GM08714 (cell line): ENCODE results near the gene RPUSD3.

Experiments
- H3K4me3 ChIP-seq: fragments of 200-500 bp; sonication (Bioruptor generic); 2 replicates; pipeline ENCODE4 v1.5.1; 2014; ENCODE audit warnings: mild to moderate bottlenecking, low read length, inconsistent platforms
- ZNF274 ChIP-seq: IDR thresholded peaks from 2 replicates; pipeline ENCODE4 v1.6.1; 2012; ENCODE audit warnings: mild to moderate bottlenecking, low read depth, low read length

Gene RPUSD3

DNA sequence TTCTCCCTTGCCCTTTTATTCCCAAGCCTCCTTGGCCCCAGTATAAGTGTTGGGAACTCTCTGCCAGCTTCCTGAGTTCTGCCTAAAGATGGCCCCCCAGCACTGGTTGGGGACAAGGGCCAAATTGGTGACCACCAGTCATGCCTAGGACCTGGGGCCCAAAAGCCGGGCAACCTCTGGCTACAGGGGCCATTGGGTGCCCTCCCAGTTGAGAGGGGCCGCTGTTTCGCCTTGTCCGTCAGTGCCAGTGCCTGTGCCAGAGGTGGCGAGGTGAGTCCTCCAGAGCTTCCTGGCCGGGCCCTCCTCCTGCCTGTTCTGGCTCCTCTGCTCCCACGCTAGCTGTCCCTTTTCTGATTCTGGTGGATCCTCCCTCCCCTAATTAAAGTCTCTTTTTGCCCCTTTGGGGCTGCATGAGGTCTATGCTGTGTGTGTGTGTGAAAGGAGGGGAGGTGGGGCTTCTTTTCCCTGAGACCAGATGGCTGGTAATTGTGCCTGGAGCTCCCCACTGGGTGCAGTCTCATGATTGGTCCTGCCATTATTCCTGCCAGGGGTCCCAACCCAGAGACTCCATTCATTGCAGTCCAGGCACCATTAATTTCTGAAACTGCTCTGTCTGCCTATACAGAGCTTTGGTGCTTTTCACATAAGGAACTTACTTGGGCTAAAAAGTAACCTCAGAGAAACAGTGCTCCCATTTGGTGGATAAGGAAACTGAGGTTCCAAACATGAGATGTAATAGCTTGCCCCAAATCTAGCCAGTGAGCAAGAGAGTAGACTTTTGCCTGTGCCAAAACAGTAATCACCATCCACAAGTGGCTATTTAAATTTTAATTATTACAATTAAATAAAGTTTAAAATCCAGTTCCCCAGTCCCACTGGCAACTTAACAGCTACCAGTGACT, 36.9 kb downstream of the RPUSD3 start:
- H3K4me3 ChIP-seq = no peak overlapping the region
- no peak for TF ChIP-seq ZNF274

DNA sequence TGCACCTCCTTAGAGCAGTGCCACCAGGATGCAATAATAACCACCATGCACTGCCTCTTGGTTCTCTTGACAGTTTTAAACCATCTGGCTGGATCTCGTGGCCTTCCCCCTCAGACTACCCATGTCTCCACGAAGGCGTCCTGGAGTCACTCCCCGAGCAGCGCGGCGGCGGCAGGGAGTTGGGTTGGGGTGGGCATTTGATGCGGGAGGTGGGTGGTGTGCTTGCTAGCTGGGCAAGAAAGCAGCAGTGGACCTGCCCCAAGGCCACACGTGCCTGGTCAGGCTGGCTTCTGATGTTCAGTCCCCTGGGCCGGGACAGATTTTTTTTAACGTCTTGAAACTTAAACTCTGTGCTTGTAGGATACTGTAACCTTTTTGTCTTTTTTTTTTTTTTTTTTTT, 37.7 kb downstream of the RPUSD3 start:
- H3K4me3 ChIP-seq = no peak overlapping the region
- TF ChIP-seq ZNF274 = no peak

DNA sequence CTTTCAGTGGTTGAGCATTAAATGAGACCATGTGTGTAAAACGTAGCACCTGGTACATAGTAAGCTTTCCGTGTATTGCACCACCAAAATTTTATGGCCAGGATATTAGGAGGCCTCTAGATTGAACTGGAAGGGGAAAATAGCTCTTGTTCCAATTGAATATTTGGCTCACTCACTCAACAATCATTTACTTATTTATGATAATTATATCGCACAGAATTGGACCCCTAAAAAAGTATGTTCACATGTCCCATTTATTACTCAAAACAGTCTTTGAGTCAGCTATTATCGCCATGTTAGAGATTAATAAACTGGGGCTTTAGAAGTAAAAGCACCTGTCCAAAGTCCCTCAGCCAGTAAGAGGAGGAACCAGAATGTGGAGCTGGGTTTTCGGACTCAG, 38.8 kb downstream of the RPUSD3 start:
- H3K4me3 ChIP-seq = no peak overlapping the region
- no peak for TF ChIP-seq ZNF274

DNA sequence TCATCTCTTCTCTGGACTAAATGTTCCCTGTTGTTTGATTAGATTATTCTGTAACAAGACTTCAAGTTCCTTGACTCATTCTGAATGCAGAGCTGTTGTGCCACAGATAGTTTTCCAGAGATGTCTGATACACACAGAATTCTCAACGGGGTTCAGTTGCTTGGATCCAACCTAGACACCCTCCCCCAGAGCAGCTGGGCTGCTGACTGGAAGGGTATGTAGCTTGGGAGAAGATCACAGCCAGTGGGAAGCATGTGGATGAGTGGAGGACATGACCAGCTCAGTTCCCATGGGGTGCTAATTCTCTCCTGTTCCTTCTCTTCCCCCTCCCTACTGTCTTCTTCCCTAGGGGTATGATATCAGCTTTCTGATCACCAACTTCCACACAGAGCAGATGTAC, 40.3 kb downstream of the RPUSD3 start:
- no peak for TF ChIP-seq ZNF274
- H3K4me3 ChIP-seq = no peak overlapping the region

DNA sequence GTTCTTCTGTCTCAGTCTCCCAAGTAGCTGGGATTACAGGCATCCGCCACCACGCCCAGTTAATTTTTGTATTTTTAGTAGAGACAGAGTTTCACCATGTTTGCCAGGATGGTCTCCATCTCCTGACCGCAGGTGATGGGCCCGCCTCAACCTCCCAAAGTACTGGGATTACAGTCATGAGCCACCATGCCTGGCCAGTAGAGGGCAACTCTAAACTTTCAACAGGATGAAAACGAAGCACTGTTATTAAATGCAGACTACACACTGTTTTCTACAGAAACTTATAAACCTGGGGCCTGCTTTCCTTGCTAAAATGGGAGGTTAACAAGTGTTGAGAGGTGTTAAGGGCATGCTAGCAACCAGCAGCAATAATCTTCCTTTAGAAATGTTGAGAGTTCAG, 43.3 kb downstream of the RPUSD3 start:
- TF ChIP-seq ZNF274 = no peak
- no peak overlapping the region for H3K4me3 ChIP-seq

DNA sequence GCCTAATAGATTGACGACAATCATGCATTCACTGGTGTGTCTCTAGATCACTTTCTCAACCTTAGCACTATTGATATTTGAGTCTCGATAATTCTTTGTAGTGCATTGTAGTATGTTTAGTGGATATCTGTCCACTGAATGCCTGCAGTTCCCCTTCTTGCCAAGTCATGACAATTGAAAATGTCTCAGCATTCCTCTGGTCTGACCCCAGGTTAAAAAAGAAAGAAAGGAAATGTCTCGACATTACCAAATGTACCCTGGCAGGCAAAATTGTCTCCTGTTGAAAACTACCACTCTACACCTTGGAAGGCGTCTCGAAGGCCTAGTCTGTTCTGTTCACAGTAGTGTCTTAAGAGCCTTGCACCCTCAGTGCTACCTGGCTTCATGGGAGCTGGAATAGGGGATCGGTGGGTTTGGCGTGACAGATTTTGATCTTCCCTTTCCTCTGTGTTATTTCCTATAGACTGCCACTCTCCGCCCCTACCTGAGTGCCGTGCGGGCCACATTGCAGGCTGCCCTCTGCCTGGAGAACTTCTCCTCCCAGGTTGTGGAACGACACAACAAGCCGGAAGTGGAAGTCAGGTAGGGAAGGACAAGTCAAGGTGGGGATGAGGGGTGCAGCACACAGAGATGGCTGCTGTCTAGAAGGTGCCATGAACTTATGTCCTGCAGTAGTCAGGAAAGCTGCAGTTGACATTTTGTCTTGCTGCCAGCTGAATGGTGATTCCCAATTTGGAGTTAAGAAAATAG, 46.4 kb downstream of the RPUSD3 start:
- H3K4me3 ChIP-seq = no peak overlapping the region

DNA sequence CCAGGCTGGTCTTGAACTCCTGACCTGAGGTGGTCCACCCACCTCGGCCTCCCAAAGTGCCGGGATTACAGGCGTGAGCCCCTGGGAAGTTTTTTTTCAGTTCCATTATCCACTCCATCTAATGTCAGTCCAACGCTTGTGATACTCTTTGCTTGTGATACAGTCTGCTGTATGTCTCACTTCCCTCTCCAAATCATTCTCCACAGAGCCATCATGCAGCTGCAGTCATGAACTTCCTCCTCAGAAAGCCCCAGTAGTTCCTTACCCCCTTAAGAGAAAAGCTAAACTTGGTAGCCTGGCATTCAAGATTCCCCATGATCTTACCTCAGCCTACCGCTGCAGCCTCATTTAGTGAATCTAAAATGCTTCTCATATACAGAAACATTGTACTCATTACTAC, 48.6 kb downstream of the RPUSD3 start:
- TF ChIP-seq ZNF274 = no peak

More for the DNA sequence above, 46.4 kb downstream of the RPUSD3 start:
- no peak for TF ChIP-seq ZNF274

DNA sequence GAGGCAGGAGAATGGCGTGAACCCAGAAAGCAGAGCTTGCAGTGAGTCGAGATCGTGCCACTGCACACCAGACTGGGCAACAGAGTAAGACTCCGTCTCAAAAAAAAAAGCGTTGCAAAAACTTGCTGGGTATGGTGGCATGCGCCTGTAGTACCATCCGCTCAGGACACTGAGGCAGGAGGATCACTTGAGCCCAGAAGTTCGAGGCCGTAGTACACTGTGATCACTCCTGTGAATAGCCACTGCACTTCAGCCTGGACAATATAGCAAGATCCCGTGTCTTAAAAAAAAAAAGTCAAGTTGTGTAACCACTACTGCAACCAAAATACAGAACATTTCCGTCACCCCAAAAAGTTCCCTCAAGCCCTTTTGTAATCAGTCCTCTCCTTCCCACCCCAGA, 49.4 kb downstream of the RPUSD3 start:
- H3K4me3 ChIP-seq = peak overlapping the region; percentile 94; the same call in 1 of the 2 replicates
- no peak for TF ChIP-seq ZNF274

More for the DNA sequence above, 48.6 kb downstream of the RPUSD3 start:
- H3K4me3 ChIP-seq = peak overlapping the region; percentile 94; the same call in 1 of the 2 replicates

DNA sequence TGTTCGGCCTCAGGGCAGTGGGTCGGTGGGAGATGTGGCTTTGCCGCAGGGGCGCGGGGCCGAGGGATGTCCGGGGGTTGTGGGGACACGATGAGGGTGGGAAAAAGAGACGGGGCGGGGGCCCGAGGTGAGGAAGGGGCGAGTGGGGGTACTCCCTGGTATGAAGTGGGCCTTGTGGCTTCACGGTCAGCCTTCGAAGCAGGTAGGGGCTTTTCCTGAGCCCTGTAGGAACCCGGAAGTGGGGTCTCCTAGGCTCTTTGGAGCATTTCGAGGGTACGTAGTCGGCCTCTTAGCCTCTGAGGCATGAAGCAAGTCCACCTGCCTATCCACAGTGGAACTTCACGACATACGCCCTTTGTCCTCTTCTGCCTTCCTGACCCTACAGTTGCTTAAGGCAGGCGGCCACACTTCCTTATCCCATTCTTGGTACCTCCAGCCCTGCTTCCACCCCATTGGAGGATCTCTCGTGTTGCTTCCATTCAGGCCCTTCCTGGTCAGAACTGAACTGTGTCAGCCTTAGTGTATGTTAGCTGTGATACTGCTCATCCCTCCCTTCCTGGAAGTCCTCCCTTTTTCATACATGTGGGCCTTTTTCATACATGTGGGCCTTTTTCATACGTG, 50.5 kb downstream of the RPUSD3 start:
- TF ChIP-seq ZNF274 = no peak
- peak overlapping the region; percentile 94 for H3K4me3 ChIP-seq

DNA sequence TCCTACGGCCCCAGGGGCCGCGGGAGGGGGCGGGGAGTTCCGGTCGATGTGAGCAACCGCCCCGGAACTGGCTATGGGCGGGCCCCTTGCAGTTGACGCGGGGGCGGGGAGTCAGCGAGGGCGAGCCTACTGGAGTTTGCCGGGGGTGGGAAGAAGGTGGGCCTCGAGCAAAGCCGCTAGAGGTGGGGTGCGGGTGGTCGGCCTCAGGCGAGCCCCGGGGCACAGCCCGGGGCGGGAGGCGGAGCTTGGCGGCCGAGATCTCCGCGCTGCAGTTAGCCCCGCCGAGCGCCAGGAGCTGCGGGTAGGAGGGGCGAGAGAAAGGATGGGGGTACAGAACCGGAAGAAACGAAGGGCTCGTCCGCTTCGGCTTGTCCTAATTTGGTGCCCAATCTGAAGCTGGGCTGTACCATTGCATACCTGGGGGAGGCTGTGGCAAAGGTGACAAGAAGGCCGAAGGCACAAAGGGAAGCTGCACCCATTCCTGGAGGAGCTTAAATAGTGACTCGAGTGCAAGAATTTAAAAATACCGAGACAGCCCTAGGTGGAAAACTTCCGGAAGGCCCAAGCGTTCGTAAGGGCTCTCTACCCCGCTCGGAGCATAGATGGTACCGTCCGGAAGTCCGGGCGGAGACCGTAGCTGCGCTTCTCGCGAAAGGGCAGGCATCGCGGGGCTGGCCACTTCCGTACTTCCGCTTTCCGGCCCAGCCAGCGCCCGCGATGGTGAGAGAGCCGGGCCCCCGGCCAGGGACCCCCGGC, 51.2 kb downstream of the RPUSD3 start, which contains the start of the genes ARPC4 and TADA3:
Gene ARPC4 (plus strand): TSS at position 678 of the 756 bp plus-strand sequence. CDS start 40 bp downstream, at position 718.
Gene TADA3 (minus strand): TSS at position 69 of the 756 bp plus-strand sequence. CDS start 1,007 bp downstream, outside the sequence.
- no peak for TF ChIP-seq ZNF274
- peak within 1 kb of the TSS; percentile 94 for H3K4me3 ChIP-seq

DNA sequence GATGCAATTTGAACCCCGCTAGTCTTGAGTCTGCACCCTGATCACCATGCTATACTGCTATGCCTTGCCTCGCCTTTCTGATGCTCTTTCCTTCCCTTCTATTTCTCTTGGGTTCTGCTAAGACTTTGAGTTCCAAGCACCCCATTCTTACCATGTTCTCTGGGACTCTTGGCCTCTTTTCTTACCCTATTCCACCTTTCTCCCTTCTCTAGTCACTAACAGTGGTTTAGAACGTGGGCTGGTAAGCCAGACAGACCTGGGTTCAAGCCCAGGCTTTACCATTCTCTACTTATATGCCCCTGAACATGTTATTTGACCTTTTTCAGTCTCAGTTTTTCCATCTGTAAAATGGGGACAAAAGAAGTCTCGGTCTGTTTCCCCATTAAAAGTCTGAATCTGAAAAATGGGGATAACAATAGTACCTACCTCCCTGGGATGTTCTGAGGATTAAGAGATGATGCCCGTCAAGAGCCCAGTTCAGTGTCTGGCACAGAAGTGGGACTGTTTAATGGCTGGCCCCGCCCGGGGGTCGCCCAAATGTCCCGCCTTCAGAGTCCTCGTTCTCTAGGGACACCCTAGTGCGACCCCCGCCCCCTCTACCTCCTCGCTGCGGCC, 51.9 kb downstream of the RPUSD3 start:
- TF ChIP-seq ZNF274 = no peak
- peak overlapping the region; percentile 94 for H3K4me3 ChIP-seq

DNA sequence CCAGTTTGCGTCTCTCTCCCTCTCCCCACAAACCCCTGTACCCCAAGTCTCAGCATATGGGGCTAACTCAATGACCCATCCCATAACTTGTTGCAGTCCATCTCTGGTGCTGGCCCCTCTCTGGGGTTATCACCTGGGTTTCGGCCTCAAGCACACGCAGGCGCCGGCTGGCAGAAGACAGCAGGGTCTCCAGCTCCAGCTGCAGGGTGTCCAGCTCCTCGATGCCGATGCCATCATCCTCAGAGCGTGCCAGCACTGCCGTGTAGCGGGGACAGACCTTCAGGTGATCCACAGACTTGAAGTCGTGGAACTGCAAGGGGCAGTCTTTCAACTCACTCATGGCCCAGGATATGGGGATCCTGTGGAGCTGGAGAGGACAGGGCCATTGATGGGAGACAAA, 52.7 kb downstream of the RPUSD3 start:
- no peak for TF ChIP-seq ZNF274
- peak overlapping the region; percentile 94; the same call in 1 of the 2 replicates for H3K4me3 ChIP-seq
